Measurements from ENCODE around the gene ARFGEF2. TPM values are rescaled to one million over a fixed set of nuclear protein-coding genes. Genes with fewer than 3 reads are reported as not detected.

Gene ARFGEF2
- total RNA-seq, 1 donor from 2014 or later, result 22.9 TPM

GRCh38 chr20:48923149-48923718 is 1.7 kb downstream of the ARFGEF2 start:
- H3K4me3 Mint-ChIP-seq (ENCODE audit: low read depth), result peak overlapping the region; percentile 92

GRCh38 chr20:48924756-48925109 is 3.2 kb downstream of the ARFGEF2 start:
- H3K27ac Mint-ChIP-seq, result no peak overlapping the region
- no peaks in the 10 kb centered on the region for H3K27me3 Mint-ChIP-seq
- no peak for DNase-seq (ENCODE audit: low spot score, unreplicated experiment)
- H3K9me3 Mint-ChIP-seq (ENCODE audit: low read depth), result no peaks in the 10 kb centered on the region
- no peak for TF ChIP-seq CTCF (IDR thresholded peaks at IDR 0.05; ENCODE audit: unreplicated experiment)
- no peak overlapping the region for H3K4me3 Mint-ChIP-seq (ENCODE audit: low read depth)
- H3K36me3 Mint-ChIP-seq (ENCODE audit: insufficient read depth), result no peaks in the 10 kb centered on the region
- peaks cover 24% of the 10 kb centered on the region for H3K4me1 Mint-ChIP-seq (ENCODE audit: low read depth)

More at GRCh38 chr20:48923149-48923718, 1.7 kb downstream of the ARFGEF2 start:
- H3K27ac Mint-ChIP-seq, result peak overlapping the region; percentile 69
- no peak for TF ChIP-seq CTCF (IDR thresholded peaks at IDR 0.05; ENCODE audit: unreplicated experiment)
- H3K36me3 Mint-ChIP-seq (ENCODE audit: insufficient read depth), result no peaks in the 10 kb centered on the region
- no peaks in the 10 kb centered on the region for H3K27me3 Mint-ChIP-seq
- no peak for DNase-seq (ENCODE audit: low spot score, unreplicated experiment)
- peaks cover 24% of the 10 kb centered on the region for H3K4me1 Mint-ChIP-seq (ENCODE audit: low read depth)
- H3K9me3 Mint-ChIP-seq (ENCODE audit: low read depth), result no peaks in the 10 kb centered on the region

GRCh38 chr20:48926267-48926666 is 4.8 kb downstream of the ARFGEF2 start:
- peaks cover 18% of the 10 kb centered on the region for H3K4me1 Mint-ChIP-seq (ENCODE audit: low read depth)

GRCh38 chr20:48926821-48927220 is 5.3 kb downstream of the ARFGEF2 start:
- no peaks in the 10 kb centered on the region for H3K36me3 Mint-ChIP-seq (ENCODE audit: insufficient read depth)
- DNase-seq (ENCODE audit: low spot score, unreplicated experiment), result no peak
- H3K27ac Mint-ChIP-seq, result peak overlapping the region; percentile 4
- H3K27me3 Mint-ChIP-seq, result no peaks in the 10 kb centered on the region
- H3K9me3 Mint-ChIP-seq (ENCODE audit: low read depth), result no peaks in the 10 kb centered on the region
- TF ChIP-seq CTCF (IDR thresholded peaks at IDR 0.05; ENCODE audit: unreplicated experiment), result no peak
- H3K4me3 Mint-ChIP-seq (ENCODE audit: low read depth), result no peak overlapping the region
- peaks cover 17% of the 10 kb centered on the region for H3K4me1 Mint-ChIP-seq (ENCODE audit: low read depth)

More at GRCh38 chr20:48926267-48926666, 4.8 kb downstream of the ARFGEF2 start:
- Mint-ChIP-seq H3K4me3 (ENCODE audit: low read depth) (no peak overlapping the region), H3K9me3 (ENCODE audit: low read depth) (no peaks in the 10 kb centered on the region), H3K27ac (no peak overlapping the region), H3K27me3 (no peaks in the 10 kb centered on the region), H3K36me3 (ENCODE audit: insufficient read depth) (no peaks in the 10 kb centered on the region)
- DNase-seq (ENCODE audit: low spot score, unreplicated experiment), result no peak
- TF ChIP-seq CTCF (IDR thresholded peaks at IDR 0.05; ENCODE audit: unreplicated experiment), result no peak

- Mint-ChIP-seq H3K4me1 (ENCODE audit: low read depth) (peaks cover 3% of the 10 kb centered on the region), H3K4me3 (ENCODE audit: low read depth) (no peak overlapping the region), H3K36me3 (ENCODE audit: insufficient read depth) (no peaks in the 10 kb centered on the region), H3K27me3 (no peaks in the 10 kb centered on the region), H3K9me3 (ENCODE audit: low read depth) (no peaks in the 10 kb centered on the region), H3K27ac (no peak overlapping the region)
- TF ChIP-seq CTCF (IDR thresholded peaks at IDR 0.05; ENCODE audit: unreplicated experiment), result no peak
- DNase-seq (ENCODE audit: low spot score, unreplicated experiment), result no peak
Measured at GRCh38 chr20:48928832-48929725, 7.6 kb downstream of the ARFGEF2 start.
